Stimulated activated CD4-positive, alpha-beta T cell treated with anti-CD3 and anti-CD28 coated beads, TNF-alpha, amount 100 ng/mL, for 1 hour (primary cell): ENCODE data around the gene MECP2.
"Not testable (repeated sequence)": the region's sequence is repeated elsewhere in the genome, so short reads cannot be mapped to it uniquely, and the experiment has no call there.

Experiments used
- DNase-seq, 3 donors: peaks; one replicate each; pipeline ENCODE4 v3.0.0-alpha.2; 2020; ENCODE audit warnings: low read depth in 3 of 3, low spot score in 1 of 3

MECP2 gene

GRCh38 chrX:154097589-154098541, at the start of gene MECP2:
Gene MECP2 (minus strand): TSS chrX:154097717.
- DNase-seq = peak; percentile 66 to 74 (median 69)

GRCh38 chrX:154144010-154144409, 46.5 kb upstream of the MECP2 start, which contains the start of gene OPN1LW:
Gene OPN1LW (plus strand): TSS chrX:154144243. CDS start chrX:154144284, 41 bp downstream.
- DNase-seq = not testable (repeated sequence)

DNA sequence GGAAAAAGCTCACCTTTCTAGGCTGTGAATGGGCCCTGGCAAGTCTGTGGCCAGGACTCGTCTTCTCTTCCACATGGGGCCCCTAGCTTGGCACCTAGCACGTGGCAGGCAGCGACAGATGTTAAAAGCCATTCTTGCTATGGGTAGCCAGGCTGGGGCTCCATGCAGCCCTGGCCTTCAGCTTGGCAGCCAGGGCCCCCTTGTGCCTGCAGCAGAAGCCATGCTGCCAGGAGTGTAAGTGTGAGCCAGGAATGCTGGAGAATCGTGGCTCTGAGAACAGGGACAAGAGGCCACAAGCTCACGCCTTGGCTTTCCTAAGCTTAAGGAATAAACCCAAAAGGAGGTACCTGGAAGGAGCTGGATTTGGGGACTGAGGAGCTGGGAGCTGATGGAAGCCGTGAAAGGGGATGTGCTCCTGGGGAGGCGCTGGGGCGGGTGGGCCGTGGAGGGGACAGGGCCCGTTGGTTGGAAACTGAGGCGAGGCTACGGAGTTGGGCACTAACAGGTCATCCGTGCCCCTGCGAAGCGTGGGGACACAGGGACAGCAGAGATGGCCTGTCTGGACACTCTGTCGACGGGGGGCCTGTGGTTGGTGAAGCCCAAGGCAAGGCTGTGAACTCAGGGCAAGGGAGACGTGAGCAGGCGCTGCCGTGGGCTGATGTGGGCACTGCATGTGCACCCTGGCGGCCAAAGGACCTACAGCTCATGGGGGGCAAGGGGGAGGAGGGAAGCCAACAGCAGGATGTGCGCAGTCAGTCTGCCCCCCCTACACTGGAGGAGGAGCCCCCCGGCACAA, 45.6 kb upstream of the MECP2 start:
- DNase-seq = no peak

DNA sequence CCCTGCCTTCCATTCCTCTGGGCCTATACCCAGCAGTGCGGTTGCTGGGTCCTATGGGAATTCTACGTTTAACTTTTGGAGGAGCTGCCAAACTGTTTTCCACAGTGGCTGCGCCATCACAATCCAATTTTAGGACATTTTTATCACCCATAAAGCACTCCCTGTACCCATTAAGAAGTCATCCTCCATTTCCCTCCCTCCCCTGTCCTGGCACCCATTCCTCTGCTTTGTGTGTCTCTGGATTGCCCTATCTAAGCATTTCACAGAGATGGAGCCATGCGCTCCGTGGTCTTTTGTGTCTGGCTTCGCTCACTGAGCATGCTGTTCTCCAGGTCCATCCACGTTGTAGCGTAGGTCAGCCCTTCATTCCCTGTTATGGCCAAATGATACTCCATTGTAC, 44.9 kb upstream of the MECP2 start:
- DNase-seq = no peak

- DNase-seq = no peak
These were observed 43.2 kb upstream of the MECP2 start for GRCh38 chrX:154140742-154141141.

- no peak for DNase-seq
These were observed 42.7 kb upstream of the MECP2 start for GRCh38 chrX:154140206-154140605.

- DNase-seq = no peak
These were observed 41.3 kb upstream of the MECP2 start for GRCh38 chrX:154138857-154139256.

DNA sequence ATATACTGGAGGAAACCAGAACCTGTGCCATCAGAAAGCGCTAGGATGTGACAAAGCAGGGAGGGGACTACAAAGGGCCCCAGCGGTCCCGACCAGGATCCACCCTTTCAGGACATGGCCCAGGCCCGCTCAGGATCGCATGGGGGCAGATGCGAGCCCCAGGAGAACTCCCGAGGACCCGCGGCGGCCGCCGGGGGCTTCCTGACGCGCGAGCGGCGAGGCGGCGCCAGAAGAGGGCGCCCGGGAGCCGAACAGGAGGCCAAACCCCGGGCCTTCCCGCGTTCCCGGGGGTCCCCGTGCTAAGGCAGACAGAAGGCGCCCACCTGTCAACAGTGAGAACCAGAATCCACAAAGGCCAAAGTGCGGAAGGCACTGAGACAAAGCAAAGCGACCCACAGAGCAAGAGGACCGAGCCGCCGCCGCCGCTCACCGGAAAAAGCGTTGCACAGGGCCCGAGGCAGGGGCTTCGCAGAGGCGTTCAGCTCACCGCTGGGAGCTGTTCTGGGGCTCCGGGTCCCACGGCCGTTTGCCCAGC, 39.2 kb upstream of the MECP2 start:
- peak; percentile 32 to 57 (median 41) for DNase-seq

GRCh38 chrX:154135458-154136229, 38.1 kb upstream of the MECP2 start:
- no peak for DNase-seq

DNA sequence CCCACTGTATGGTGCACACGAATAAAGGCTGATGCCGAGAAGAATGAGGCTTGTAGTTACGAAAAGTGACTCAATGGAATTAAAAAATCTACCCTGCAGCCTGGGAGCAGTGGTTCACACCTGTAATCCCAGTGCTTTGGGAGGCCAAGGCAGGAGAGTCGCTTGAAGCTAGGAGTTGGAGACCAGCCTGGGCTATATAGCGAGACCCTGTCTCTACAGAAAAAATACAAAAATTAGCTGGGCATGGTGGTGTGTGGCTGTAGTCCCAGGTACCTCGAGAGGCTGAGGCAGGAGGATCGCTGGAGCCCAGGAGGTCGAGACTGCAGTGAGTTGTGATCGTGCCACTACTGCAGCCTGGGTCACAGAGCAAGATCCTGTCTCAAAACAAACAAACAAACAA, 34.8 kb upstream of the MECP2 start:
- DNase-seq = no peak

- no peak for DNase-seq
These were observed 34.4 kb upstream of the MECP2 start for GRCh38 chrX:154131955-154132354.

GRCh38 chrX:154126101-154126500, 28.6 kb upstream of the MECP2 start:
- DNase-seq = no peak

- no peak for DNase-seq
These were observed 28.0 kb upstream of the MECP2 start for GRCh38 chrX:154125391-154126040.

GRCh38 chrX:154123241-154124219, 26.0 kb upstream of the MECP2 start:
- DNase-seq = no peak

DNA sequence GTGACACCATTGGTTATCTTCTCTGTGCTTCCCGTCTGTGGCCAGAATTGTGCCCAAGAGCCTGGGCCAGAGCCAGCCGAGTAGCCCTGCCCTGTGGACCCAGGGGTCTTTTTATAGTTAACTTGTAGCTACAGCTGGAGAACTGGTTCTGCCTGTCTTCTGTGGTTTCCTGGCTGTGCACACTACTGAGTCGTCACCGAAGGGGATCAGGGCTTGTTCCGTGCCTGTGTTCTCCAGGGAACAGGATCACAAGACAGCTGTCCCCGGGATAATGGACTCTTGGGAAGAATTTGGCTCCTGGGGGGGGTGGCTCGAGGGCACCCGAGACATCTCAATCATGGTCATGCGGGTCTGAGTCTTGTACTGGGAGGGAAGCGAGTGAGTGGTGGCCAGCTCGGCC, 24.4 kb upstream of the MECP2 start:
- no peak for DNase-seq

DNA sequence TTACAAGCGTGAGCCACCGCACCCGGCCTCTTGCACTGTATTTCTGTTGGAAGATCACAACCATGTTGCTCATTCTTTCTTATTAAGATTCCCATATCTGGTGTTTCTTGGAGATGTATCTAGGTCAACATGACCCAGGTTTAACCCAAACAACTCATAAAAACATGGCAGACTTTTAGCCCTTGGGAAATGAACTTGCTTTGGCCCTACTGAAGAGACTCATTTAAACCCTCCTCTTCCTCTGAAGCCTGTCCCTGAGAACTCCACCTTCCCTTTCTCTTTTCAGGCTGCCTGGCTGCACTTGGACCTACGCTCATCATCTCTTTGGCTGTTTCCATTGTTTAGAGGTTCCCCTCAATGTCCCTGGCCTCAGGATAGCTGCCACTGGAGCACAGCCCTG, 23.7 kb upstream of the MECP2 start:
- no peak for DNase-seq

- DNase-seq = no peak
These were observed 23.1 kb upstream of the MECP2 start for GRCh38 chrX:154120567-154120966.

- no peak for DNase-seq
These were observed 20.0 kb upstream of the MECP2 start for GRCh38 chrX:154117566-154117965.
